ENCODE data around the gene FGF6. TPM values are rescaled to one million over a fixed set of nuclear protein-coding genes. Genes with fewer than 3 reads are reported as not detected.

FGF6 gene
- not detected for total RNA-seq

- DNase-seq, result no peak
- H3K27me3 ChIP-seq, result peaks cover 0 to 46% (median 0%) of the 10 kb centered on the region in 4 donors
- no peak within 1 kb of the TSS for H3K27ac ChIP-seq
- intact Hi-C loops (cut with DNase I), result no loop called here
- no peaks in the 10 kb centered on the region for H3K4me1 ChIP-seq
- TF ChIP-seq CTCF (IDR thresholded peaks at IDR 0.05), result no peak
- TF ChIP-seq POLR2A (IDR thresholded peaks at IDR 0.05), result no peak
- H3K36me3 ChIP-seq, result no peaks in the 10 kb centered on the region
- no peak within 1 kb of the TSS for H3K4me3 ChIP-seq
- WGBS, 2 donors, result 84 to 86% methylated on average over 23 to 28 of the region's 42 CpGs
- H3K9me3 ChIP-seq, result no peaks in the 10 kb centered on the region
These were observed at the start of gene FGF6 for GRCh38 chr12:4445156-4446101. FGF6 (minus strand) TSS chr12:4445815; CDS start chr12:4445570, 245 bp downstream.

- Histone ChIP-seq H3K4me3 (no peak overlapping the region), H3K27ac (no peak overlapping the region), H3K4me1 (no peaks in the 10 kb centered on the region), H3K27me3 (no peaks in the 10 kb centered on the region), H3K9me3 (no peaks in the 10 kb centered on the region), H3K36me3 (peaks cover 0 to 47% (median 3%) of the 10 kb centered on the region in 3 donors)
- no peak for DNase-seq
- intact Hi-C loops (cut with DNase I), result no loop called here
- TF ChIP-seq POLR2A (IDR thresholded peaks at IDR 0.05), result no peak
- TF ChIP-seq CTCF (IDR thresholded peaks at IDR 0.05), result no peak
- WGBS, 2 donors, result 88 to 100% methylated on average over 1 of the region's 1 CpG
These were observed 45.4 kb upstream of the FGF6 start for GRCh38 chr12:4490973-4491372.

GRCh38 chr12:4489556-4489955, 43.9 kb upstream of the FGF6 start:
- no peak overlapping the region for H3K27ac ChIP-seq
- no peak for DNase-seq
- no peak overlapping the region for H3K4me3 ChIP-seq
- H3K4me1 ChIP-seq, result peaks cover 0 to 8% (median 0%) of the 10 kb centered on the region in 3 donors
- intact Hi-C loops (cut with DNase I), result no loop called here
- no peaks in the 10 kb centered on the region for H3K9me3 ChIP-seq
- no peaks in the 10 kb centered on the region for H3K27me3 ChIP-seq
- WGBS, 2 donors, result 94 to 98% methylated on average over 2 of the region's 2 CpGs
- TF ChIP-seq POLR2A (IDR thresholded peaks at IDR 0.05) (no peak), CTCF (IDR thresholded peaks at IDR 0.05) (no peak)
- peaks cover 0 to 39% (median 3%) of the 10 kb centered on the region in 3 donors for H3K36me3 ChIP-seq

- H3K27ac ChIP-seq, result no peak overlapping the region
- no peaks in the 10 kb centered on the region for H3K9me3 ChIP-seq
- no peaks in the 10 kb centered on the region for H3K27me3 ChIP-seq
- H3K36me3 ChIP-seq, result peaks cover 0 to 39% (median 3%) of the 10 kb centered on the region in 3 donors
- TF ChIP-seq POLR2A (IDR thresholded peaks at IDR 0.05), result no peak
- TF ChIP-seq CTCF (IDR thresholded peaks at IDR 0.05), result no peak
- peaks cover 0 to 23% (median 0%) of the 10 kb centered on the region in 3 donors for H3K4me1 ChIP-seq
- DNase-seq, result no peak
- intact Hi-C loops (cut with DNase I), result no loop called here
- 81 to 91% methylated on average over 1 to 2 of the region's 2 CpGs for WGBS, 2 donors
- H3K4me3 ChIP-seq, result no peak overlapping the region
These were observed 41.4 kb upstream of the FGF6 start for GRCh38 chr12:4486980-4487379.

- Histone ChIP-seq H3K9me3 (no peaks in the 10 kb centered on the region), H3K36me3 (peaks cover 0 to 31% (median 3%) of the 10 kb centered on the region in 3 donors), H3K4me1 (peaks cover 0 to 23% (median 0%) of the 10 kb centered on the region in 3 donors), H3K27ac (no peak overlapping the region), H3K27me3 (no peaks in the 10 kb centered on the region), H3K4me3 (no peak overlapping the region)
- intact Hi-C loops (cut with DNase I), result no loop called here
- no peak for DNase-seq
- TF ChIP-seq POLR2A (IDR thresholded peaks at IDR 0.05) (no peak), CTCF (IDR thresholded peaks at IDR 0.05) (no peak)
- WGBS, 2 donors, result 65 to 82% methylated on average over 4 of the region's 4 CpGs
These were observed 40.6 kb upstream of the FGF6 start for GRCh38 chr12:4486049-4486699.

Data from esophagus squamous epithelium (tissue), 5 donors.